ENCODE measurements around the gene GAGE12J. TPM values are rescaled to one million over a fixed set of nuclear protein-coding genes. Genes with fewer than 3 reads are reported as not detected.
"Not testable (repeated sequence)": the region's sequence is repeated elsewhere in the genome, so short reads cannot be mapped to it uniquely, and the experiment has no call there.

Gene GAGE12J, protein sequence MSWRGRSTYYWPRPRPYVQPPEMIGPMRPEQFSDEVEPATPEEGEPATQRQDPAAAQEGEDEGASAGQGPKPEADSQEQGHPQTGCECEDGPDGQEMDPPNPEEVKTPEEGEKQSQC
- not detected for polyA plus RNA-seq (2013, experiment 1 of 4)
- polyA plus RNA-seq (2013, experiment 2 of 4) = not detected
- not detected for polyA plus RNA-seq (2013, experiment 3 of 4)
- polyA plus RNA-seq (2013, experiment 4 of 4) = not detected

- not testable (repeated sequence) for H3K27ac ChIP-seq (ENCODE audit: insufficient read depth, low read depth, low read length, poor library complexity, severe bottlenecking); H3K4me3 ChIP-seq (ENCODE audit: insufficient read depth, low read depth, low read length); H3K36me3 ChIP-seq (ENCODE audit: control insufficient read depth, insufficient read depth, low read length); H3K9me3 ChIP-seq (ENCODE audit: control insufficient read depth, low read length); H3K4me1 ChIP-seq (ENCODE audit: control insufficient read depth, insufficient read depth, low read length); H3K27me3 ChIP-seq (ENCODE audit: control insufficient read depth, insufficient read depth, low read length, poor library complexity, severe bottlenecking)
- 100% methylated on average over 2 of the region's 16 CpGs; no CpG with 5 or more reads in 1 of the 2 experiments for WGBS, 2 experiments
Observed at GRCh38 chrX:49321737-49322136, at the start of gene GAGE12J. Gene GAGE12J (plus strand): TSS chrX:49322037. CDS start chrX:49323194, 1,157 bp downstream.

- WGBS, 2 experiments = 90 to 92% methylated on average over 4 to 6 of the region's 6 CpGs
- Histone ChIP-seq H3K9me3 (ENCODE audit: control insufficient read depth, low read length) (no peaks in the 10 kb centered on the region), H3K36me3 (ENCODE audit: control insufficient read depth, insufficient read depth, low read length) (no peaks in the 10 kb centered on the region), H3K27me3 (ENCODE audit: control insufficient read depth, insufficient read depth, low read length, poor library complexity, severe bottlenecking) (no peaks in the 10 kb centered on the region), H3K27ac (ENCODE audit: insufficient read depth, low read depth, low read length, poor library complexity, severe bottlenecking) (no peak overlapping the region), H3K4me3 (ENCODE audit: insufficient read depth, low read depth, low read length) (no peak overlapping the region), H3K4me1 (ENCODE audit: control insufficient read depth, insufficient read depth, low read length) (peaks cover 12% of the 10 kb centered on the region)
Observed at GRCh38 chrX:49272421-49272820, 49.4 kb upstream of the GAGE12J start.

DNA sequence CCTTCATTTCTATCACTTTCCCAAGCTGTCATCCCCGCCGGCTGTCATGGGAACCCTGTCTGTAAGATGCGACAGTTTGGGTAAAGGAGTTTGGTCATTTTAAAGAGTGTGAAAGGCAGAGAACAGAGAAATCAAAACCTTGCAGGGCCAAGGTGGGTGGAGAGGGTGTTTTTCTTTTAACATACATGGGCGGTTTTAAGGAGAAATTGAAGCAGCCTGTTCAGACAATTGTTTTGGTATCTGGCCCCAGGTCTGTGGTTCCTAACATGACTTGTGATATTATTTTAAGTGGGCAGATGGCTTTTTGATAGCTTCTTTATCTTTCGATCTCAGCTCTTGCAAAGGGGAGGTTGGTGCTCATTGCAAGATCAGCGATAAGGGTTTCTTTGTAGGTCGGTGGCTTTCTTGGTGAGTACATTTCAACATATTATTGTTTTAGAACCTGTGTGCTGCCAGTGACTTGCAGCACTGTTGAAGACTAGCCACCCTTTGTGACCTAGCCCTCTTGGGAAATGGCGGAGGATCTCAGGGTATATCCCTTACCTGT lies 48.6 kb upstream of the GAGE12J start:
- Histone ChIP-seq H3K36me3 (ENCODE audit: control insufficient read depth, insufficient read depth, low read length) (no peaks in the 10 kb centered on the region), H3K4me1 (ENCODE audit: control insufficient read depth, insufficient read depth, low read length) (peaks cover 12% of the 10 kb centered on the region), H3K27ac (ENCODE audit: insufficient read depth, low read depth, low read length, poor library complexity, severe bottlenecking) (no peak overlapping the region), H3K4me3 (ENCODE audit: insufficient read depth, low read depth, low read length) (no peak overlapping the region), H3K27me3 (ENCODE audit: control insufficient read depth, insufficient read depth, low read length, poor library complexity, severe bottlenecking) (no peaks in the 10 kb centered on the region), H3K9me3 (ENCODE audit: control insufficient read depth, low read length) (no peaks in the 10 kb centered on the region)
- WGBS, 2 experiments = 95 to 96% methylated on average over 7 to 8 of the region's 8 CpGs

GRCh38 chrX:49276207-49276606 lies 45.6 kb upstream of the GAGE12J start:
- 100% methylated on average over 1 of the region's 1 CpG for WGBS, 2 experiments
- no peaks in the 10 kb centered on the region for H3K36me3 ChIP-seq (ENCODE audit: control insufficient read depth, insufficient read depth, low read length)

GRCh38 chrX:49276671-49277534 lies 44.9 kb upstream of the GAGE12J start:
- H3K27me3 ChIP-seq (ENCODE audit: control insufficient read depth, insufficient read depth, low read length, poor library complexity, severe bottlenecking) = no peaks in the 10 kb centered on the region
- no peaks in the 10 kb centered on the region for H3K4me1 ChIP-seq (ENCODE audit: control insufficient read depth, insufficient read depth, low read length)
- no peak overlapping the region for H3K4me3 ChIP-seq (ENCODE audit: insufficient read depth, low read depth, low read length)
- no peaks in the 10 kb centered on the region for H3K9me3 ChIP-seq (ENCODE audit: control insufficient read depth, low read length)
- H3K36me3 ChIP-seq (ENCODE audit: control insufficient read depth, insufficient read depth, low read length) = no peaks in the 10 kb centered on the region
- no peak overlapping the region for H3K27ac ChIP-seq (ENCODE audit: insufficient read depth, low read depth, low read length, poor library complexity, severe bottlenecking)
- WGBS, 2 experiments = 91 to 92% methylated on average over 19 of the region's 19 CpGs

More at GRCh38 chrX:49276207-49276606, 45.6 kb upstream of the GAGE12J start:
- no peaks in the 10 kb centered on the region for H3K9me3 ChIP-seq (ENCODE audit: control insufficient read depth, low read length)
- H3K4me3 ChIP-seq (ENCODE audit: insufficient read depth, low read depth, low read length) = no peak overlapping the region
- no peaks in the 10 kb centered on the region for H3K27me3 ChIP-seq (ENCODE audit: control insufficient read depth, insufficient read depth, low read length, poor library complexity, severe bottlenecking)
- H3K27ac ChIP-seq (ENCODE audit: insufficient read depth, low read depth, low read length, poor library complexity, severe bottlenecking) = no peak overlapping the region
- peaks cover 5% of the 10 kb centered on the region for H3K4me1 ChIP-seq (ENCODE audit: control insufficient read depth, insufficient read depth, low read length)

GRCh38 chrX:49277535-49277830 lies 44.4 kb upstream of the GAGE12J start:
- no peaks in the 10 kb centered on the region for H3K36me3 ChIP-seq (ENCODE audit: control insufficient read depth, insufficient read depth, low read length)
- no peaks in the 10 kb centered on the region for H3K9me3 ChIP-seq (ENCODE audit: control insufficient read depth, low read length)
- no peak overlapping the region for H3K27ac ChIP-seq (ENCODE audit: insufficient read depth, low read depth, low read length, poor library complexity, severe bottlenecking)
- no peaks in the 10 kb centered on the region for H3K27me3 ChIP-seq (ENCODE audit: control insufficient read depth, insufficient read depth, low read length, poor library complexity, severe bottlenecking)
- no peak overlapping the region for H3K4me3 ChIP-seq (ENCODE audit: insufficient read depth, low read depth, low read length)
- WGBS, 2 experiments = 82 to 88% methylated on average over 2 to 3 of the region's 3 CpGs
- peaks cover 3% of the 10 kb centered on the region for H3K4me1 ChIP-seq (ENCODE audit: control insufficient read depth, insufficient read depth, low read length)

- Histone ChIP-seq H3K36me3 (ENCODE audit: control insufficient read depth, insufficient read depth, low read length) (no peaks in the 10 kb centered on the region), H3K4me1 (ENCODE audit: control insufficient read depth, insufficient read depth, low read length) (peaks cover 5% of the 10 kb centered on the region), H3K4me3 (ENCODE audit: insufficient read depth, low read depth, low read length) (no peak overlapping the region), H3K27me3 (ENCODE audit: control insufficient read depth, insufficient read depth, low read length, poor library complexity, severe bottlenecking) (no peaks in the 10 kb centered on the region), H3K9me3 (ENCODE audit: control insufficient read depth, low read length) (no peaks in the 10 kb centered on the region), H3K27ac (ENCODE audit: insufficient read depth, low read depth, low read length, poor library complexity, severe bottlenecking) (no peak overlapping the region)
- 95 to 99% methylated on average over 3 of the region's 3 CpGs for WGBS, 2 experiments
Observed at GRCh38 chrX:49278081-49278480, 43.8 kb upstream of the GAGE12J start.

GRCh38 chrX:49282647-49283011 lies 39.2 kb upstream of the GAGE12J start:
- 17 to 28% methylated on average over 10 to 11 of the region's 11 CpGs for WGBS, 2 experiments
- no peaks in the 10 kb centered on the region for H3K9me3 ChIP-seq (ENCODE audit: control insufficient read depth, low read length)
- H3K4me1 ChIP-seq (ENCODE audit: control insufficient read depth, insufficient read depth, low read length) = peaks cover 5% of the 10 kb centered on the region

GRCh38 chrX:49284212-49284611 lies 37.6 kb upstream of the GAGE12J start:
- H3K4me1 ChIP-seq (ENCODE audit: control insufficient read depth, insufficient read depth, low read length) = peaks cover 5% of the 10 kb centered on the region
- no peak overlapping the region for H3K4me3 ChIP-seq (ENCODE audit: insufficient read depth, low read depth, low read length)
- WGBS, 2 experiments = 86 to 88% methylated on average over 3 of the region's 3 CpGs

More at GRCh38 chrX:49282647-49283011, 39.2 kb upstream of the GAGE12J start:
- no peak overlapping the region for H3K4me3 ChIP-seq (ENCODE audit: insufficient read depth, low read depth, low read length)
- no peaks in the 10 kb centered on the region for H3K27me3 ChIP-seq (ENCODE audit: control insufficient read depth, insufficient read depth, low read length, poor library complexity, severe bottlenecking)
- H3K36me3 ChIP-seq (ENCODE audit: control insufficient read depth, insufficient read depth, low read length) = no peaks in the 10 kb centered on the region
- H3K27ac ChIP-seq (ENCODE audit: insufficient read depth, low read depth, low read length, poor library complexity, severe bottlenecking) = no peak overlapping the region

GRCh38 chrX:49286136-49286535 lies 35.7 kb upstream of the GAGE12J start:
- Histone ChIP-seq H3K36me3 (ENCODE audit: control insufficient read depth, insufficient read depth, low read length) (no peaks in the 10 kb centered on the region), H3K4me3 (ENCODE audit: insufficient read depth, low read depth, low read length) (no peak overlapping the region), H3K27me3 (ENCODE audit: control insufficient read depth, insufficient read depth, low read length, poor library complexity, severe bottlenecking) (no peaks in the 10 kb centered on the region), H3K9me3 (ENCODE audit: control insufficient read depth, low read length) (no peaks in the 10 kb centered on the region), H3K27ac (ENCODE audit: insufficient read depth, low read depth, low read length, poor library complexity, severe bottlenecking) (no peak overlapping the region), H3K4me1 (ENCODE audit: control insufficient read depth, insufficient read depth, low read length) (peaks cover 5% of the 10 kb centered on the region)
- WGBS, 2 experiments = 94 to 96% methylated on average over 18 of the region's 18 CpGs

More at GRCh38 chrX:49284212-49284611, 37.6 kb upstream of the GAGE12J start:
- no peaks in the 10 kb centered on the region for H3K36me3 ChIP-seq (ENCODE audit: control insufficient read depth, insufficient read depth, low read length)
- no peak overlapping the region for H3K27ac ChIP-seq (ENCODE audit: insufficient read depth, low read depth, low read length, poor library complexity, severe bottlenecking)
- H3K27me3 ChIP-seq (ENCODE audit: control insufficient read depth, insufficient read depth, low read length, poor library complexity, severe bottlenecking) = no peaks in the 10 kb centered on the region
- no peaks in the 10 kb centered on the region for H3K9me3 ChIP-seq (ENCODE audit: control insufficient read depth, low read length)

Data from ectodermal cell (in vitro differentiated cells).